Measurements from ENCODE around the gene KBTBD12.

KBTBD12 gene

DNA sequence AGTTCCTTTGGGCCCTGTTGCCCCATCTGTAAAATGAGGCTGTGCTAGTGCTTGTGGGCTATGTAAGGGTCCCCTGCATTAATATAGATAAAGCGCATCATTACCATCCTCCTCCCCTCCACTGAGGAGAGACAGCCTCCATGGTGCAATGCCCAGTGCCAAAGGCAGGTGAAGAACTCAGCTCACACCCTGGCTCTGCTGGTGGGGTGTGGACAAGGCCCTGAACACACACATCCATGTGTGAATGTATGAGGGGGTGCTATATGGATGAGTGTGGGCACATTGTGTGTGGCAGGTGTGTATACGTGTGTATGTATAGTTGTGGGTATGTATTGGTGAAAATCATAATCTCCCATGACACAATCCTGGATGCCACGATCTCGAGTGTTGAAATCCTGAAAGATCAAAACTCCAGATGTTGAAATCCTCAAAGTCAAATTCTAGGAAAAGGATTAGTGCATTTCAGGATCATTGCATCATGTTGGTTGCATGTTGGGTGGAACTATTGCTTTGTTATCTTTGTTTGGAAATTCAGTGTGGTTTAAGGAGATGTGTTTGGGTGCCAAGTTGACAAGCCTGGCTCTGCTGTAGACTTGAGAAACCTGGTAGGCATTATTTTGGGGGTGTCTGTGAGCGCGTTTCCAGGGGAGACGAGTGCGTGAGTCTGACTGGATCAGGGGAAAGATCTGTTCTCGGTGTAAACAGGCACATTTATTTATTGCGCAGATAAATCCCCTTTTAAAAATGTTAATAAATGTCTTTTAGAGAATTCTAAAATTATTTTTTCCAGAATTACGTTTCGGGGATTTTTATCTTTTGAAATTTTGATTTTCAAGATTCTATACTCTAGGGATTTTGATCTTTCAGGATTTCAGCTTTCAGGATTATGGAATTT, 95.2 kb downstream of the KBTBD12 start:
- H3K27ac ChIP-seq (ENCODE audit: low read length), result no peak overlapping the region
- no peak overlapping the region for H3K9ac ChIP-seq (ENCODE audit: low read depth, low read length)
- H3K9me3 ChIP-seq (ENCODE audit: insufficient read depth, low read depth, low read length), result no peaks in the 10 kb centered on the region
- H3K4me1 ChIP-seq (ENCODE audit: insufficient read depth, low read length), result peaks cover 6% of the 10 kb centered on the region; the same call in 1 of the 2 replicates
- H3K27me3 ChIP-seq (ENCODE audit: insufficient read depth, low read length), result no peaks in the 10 kb centered on the region
- H3K36me3 ChIP-seq (ENCODE audit: insufficient read depth, low read depth, low read length), result no peaks in the 10 kb centered on the region
- no peak overlapping the region for H3K4me3 ChIP-seq (ENCODE audit: low read length)

DNA sequence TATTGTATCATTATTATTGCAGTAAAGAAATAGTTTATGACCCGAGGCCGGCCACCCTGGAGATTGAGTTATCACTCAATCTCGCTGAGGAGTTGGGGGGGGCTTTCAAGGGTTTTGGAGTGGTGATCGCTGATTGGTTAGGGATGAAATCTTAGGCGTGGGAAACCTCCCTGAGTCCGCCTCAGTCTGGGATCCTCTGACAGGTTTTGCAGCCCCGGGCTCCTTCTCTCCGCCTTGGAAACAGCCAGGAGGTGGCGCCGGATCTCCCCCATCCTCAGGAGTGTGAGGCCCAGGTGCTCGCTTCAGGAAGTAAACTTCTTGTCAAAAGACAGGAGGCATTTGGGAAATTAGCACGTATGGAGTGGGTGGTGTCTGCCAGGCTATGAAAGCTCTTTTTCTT, 96.1 kb downstream of the KBTBD12 start:
- Histone ChIP-seq H3K27me3 (ENCODE audit: insufficient read depth, low read length) (no peaks in the 10 kb centered on the region), H3K36me3 (ENCODE audit: insufficient read depth, low read depth, low read length) (no peaks in the 10 kb centered on the region), H3K9ac (ENCODE audit: low read depth, low read length) (no peak overlapping the region), H3K4me1 (ENCODE audit: insufficient read depth, low read length) (no peaks in the 10 kb centered on the region), H3K9me3 (ENCODE audit: insufficient read depth, low read depth, low read length) (peaks cover 4% of the 10 kb centered on the region; the same call in 1 of the 2 replicates), H3K27ac (ENCODE audit: low read length) (no peak overlapping the region), H3K4me3 (ENCODE audit: low read length) (no peak overlapping the region)

DNA sequence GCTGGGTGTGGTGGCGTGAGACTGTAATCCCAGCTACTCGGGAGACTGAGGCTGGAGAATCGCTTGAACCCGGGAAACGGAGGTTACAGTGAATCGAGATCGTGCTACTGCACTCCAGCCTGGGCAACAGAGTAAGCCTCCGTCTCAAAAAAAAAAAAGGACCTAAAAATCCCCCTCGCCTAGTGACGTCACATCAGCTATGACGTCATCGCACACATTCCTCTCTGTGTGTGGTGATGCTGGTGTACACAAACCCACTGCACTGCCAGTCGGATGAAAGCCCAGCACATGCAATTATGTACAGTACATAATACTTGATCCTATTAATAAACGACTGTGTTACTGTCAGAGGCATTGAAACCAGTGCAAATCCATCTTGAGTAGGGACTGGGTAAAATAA, 97.0 kb downstream of the KBTBD12 start:
- H3K36me3 ChIP-seq (ENCODE audit: insufficient read depth, low read depth, low read length), result no peaks in the 10 kb centered on the region
- peaks cover 12% of the 10 kb centered on the region for H3K9me3 ChIP-seq (ENCODE audit: insufficient read depth, low read depth, low read length)
- no peak overlapping the region for H3K9ac ChIP-seq (ENCODE audit: low read depth, low read length)
- H3K4me3 ChIP-seq (ENCODE audit: low read length), result no peak overlapping the region
- no peak overlapping the region for H3K27ac ChIP-seq (ENCODE audit: low read length)
- no peaks in the 10 kb centered on the region for H3K4me1 ChIP-seq (ENCODE audit: insufficient read depth, low read length)
- H3K27me3 ChIP-seq (ENCODE audit: insufficient read depth, low read length), result no peaks in the 10 kb centered on the region

DNA sequence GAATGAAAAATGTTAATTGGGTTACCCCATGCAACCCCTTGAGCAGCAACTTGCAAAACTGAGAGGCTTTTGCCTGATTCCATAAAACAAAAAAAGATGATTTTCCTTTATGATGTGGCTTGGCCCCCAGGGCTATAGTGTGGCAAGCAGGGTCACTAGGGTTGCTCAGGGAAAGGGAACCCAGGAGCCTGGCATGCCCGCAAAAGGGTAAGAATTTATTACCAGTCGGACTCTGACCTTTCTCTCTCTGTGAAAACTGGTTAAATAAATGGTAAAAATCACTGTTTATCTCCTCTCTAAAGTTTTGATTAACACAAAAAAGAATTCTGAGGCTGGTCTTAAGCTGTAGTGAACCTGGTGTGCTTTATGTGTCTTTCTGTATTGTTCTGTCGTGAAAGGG, 99.5 kb downstream of the KBTBD12 start:
- no peak overlapping the region for H3K4me3 ChIP-seq (ENCODE audit: low read length)
- H3K4me1 ChIP-seq (ENCODE audit: insufficient read depth, low read length), result no peaks in the 10 kb centered on the region
- no peaks in the 10 kb centered on the region for H3K36me3 ChIP-seq (ENCODE audit: insufficient read depth, low read depth, low read length)
- no peak overlapping the region for H3K9ac ChIP-seq (ENCODE audit: low read depth, low read length)
- peaks cover 17% of the 10 kb centered on the region for H3K9me3 ChIP-seq (ENCODE audit: insufficient read depth, low read depth, low read length)
- H3K27ac ChIP-seq (ENCODE audit: low read length), result no peak overlapping the region
- no peaks in the 10 kb centered on the region for H3K27me3 ChIP-seq (ENCODE audit: insufficient read depth, low read length)

DNA sequence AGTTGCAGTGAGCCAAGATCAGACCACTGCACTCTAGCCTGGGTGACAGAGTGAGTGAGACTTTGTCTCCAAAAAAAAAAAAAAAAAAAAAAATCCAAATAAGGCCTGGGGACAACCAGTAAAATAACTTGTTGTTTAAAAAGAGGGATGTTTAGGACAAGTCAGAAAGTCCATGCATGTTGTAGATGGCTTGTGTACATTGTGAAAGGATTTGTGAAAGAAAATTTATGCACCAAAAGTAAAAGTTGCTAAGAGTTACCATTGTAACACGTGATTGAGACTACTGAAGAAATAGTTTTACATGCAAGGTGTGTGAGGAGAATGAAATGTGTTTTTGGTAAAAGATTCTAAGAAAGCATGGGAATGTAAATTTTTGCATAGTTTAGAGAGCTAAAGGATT, 101.5 kb downstream of the KBTBD12 start:
- H3K4me3 ChIP-seq (ENCODE audit: low read length), result no peak overlapping the region
- H3K36me3 ChIP-seq (ENCODE audit: insufficient read depth, low read depth, low read length), result no peaks in the 10 kb centered on the region
- H3K27me3 ChIP-seq (ENCODE audit: insufficient read depth, low read length), result no peaks in the 10 kb centered on the region
- peaks cover 17% of the 10 kb centered on the region for H3K9me3 ChIP-seq (ENCODE audit: insufficient read depth, low read depth, low read length)
- H3K4me1 ChIP-seq (ENCODE audit: insufficient read depth, low read length), result no peaks in the 10 kb centered on the region
- H3K27ac ChIP-seq (ENCODE audit: low read length), result no peak overlapping the region
- no peak overlapping the region for H3K9ac ChIP-seq (ENCODE audit: low read depth, low read length)

DNA sequence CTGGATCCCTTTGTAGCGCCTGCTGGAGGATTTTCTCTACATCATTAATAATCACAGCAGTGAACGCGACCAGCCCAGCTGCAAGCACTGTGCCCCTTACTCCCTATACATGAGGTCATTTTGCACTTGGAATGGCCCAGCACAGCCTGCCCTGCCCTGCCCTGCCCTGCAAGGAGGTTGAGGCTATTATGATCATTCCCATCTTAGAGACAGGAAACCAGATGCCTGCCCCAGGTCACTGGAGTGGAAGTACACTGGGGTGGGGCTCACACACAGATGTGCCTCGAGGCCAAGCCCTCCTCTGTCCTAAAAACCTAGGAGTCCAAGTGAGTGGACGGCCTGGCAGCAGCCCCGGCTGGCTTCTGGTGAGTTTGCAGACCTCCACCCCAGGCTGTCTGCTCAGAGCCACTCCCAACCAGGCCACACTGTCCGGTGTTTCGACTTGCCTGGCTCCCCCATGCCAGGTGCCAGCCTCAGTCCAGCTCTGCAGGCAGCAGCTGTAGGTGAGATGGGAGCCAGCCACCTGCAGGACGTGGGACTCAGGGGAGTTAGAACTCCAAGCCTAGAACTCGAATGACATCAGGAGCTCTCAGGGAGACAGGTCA, 106.8 kb downstream of the KBTBD12 start:
- no peaks in the 10 kb centered on the region for H3K4me1 ChIP-seq (ENCODE audit: insufficient read depth, low read length)
- H3K9ac ChIP-seq (ENCODE audit: low read depth, low read length), result no peak overlapping the region
- H3K9me3 ChIP-seq (ENCODE audit: insufficient read depth, low read depth, low read length), result peaks cover 6% of the 10 kb centered on the region
- H3K27ac ChIP-seq (ENCODE audit: low read length), result no peak overlapping the region
- no peak overlapping the region for H3K4me3 ChIP-seq (ENCODE audit: low read length)
- H3K27me3 ChIP-seq (ENCODE audit: insufficient read depth, low read length), result no peaks in the 10 kb centered on the region
- no peaks in the 10 kb centered on the region for H3K36me3 ChIP-seq (ENCODE audit: insufficient read depth, low read depth, low read length)

DNA sequence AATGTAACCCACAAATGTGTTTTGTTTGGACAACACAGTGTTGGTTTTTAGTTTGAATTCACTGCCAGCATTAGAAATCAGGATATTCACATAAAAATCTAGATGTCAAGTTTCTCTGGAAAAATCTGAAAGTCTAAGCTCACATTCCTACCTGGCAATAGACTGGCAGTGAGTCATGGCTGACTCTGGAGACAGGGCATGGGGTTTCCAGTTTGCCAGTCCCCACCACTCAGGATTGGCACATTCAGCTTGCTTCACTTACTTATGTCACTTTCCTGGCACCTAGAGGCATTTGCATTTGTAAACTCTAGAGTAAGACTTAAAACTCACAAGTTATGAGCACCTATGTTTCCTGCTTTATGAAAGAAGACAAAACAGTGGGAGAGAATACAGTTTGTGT, 118.1 kb downstream of the KBTBD12 start:
- H3K27ac ChIP-seq (ENCODE audit: low read length), result no peak overlapping the region
- H3K4me1 ChIP-seq (ENCODE audit: insufficient read depth, low read length), result no peaks in the 10 kb centered on the region
- H3K4me3 ChIP-seq (ENCODE audit: low read length), result no peak overlapping the region
- no peaks in the 10 kb centered on the region for H3K9me3 ChIP-seq (ENCODE audit: insufficient read depth, low read depth, low read length)
- no peaks in the 10 kb centered on the region for H3K36me3 ChIP-seq (ENCODE audit: insufficient read depth, low read depth, low read length)
- H3K9ac ChIP-seq (ENCODE audit: low read depth, low read length), result no peak overlapping the region
- no peaks in the 10 kb centered on the region for H3K27me3 ChIP-seq (ENCODE audit: insufficient read depth, low read length)

DNA sequence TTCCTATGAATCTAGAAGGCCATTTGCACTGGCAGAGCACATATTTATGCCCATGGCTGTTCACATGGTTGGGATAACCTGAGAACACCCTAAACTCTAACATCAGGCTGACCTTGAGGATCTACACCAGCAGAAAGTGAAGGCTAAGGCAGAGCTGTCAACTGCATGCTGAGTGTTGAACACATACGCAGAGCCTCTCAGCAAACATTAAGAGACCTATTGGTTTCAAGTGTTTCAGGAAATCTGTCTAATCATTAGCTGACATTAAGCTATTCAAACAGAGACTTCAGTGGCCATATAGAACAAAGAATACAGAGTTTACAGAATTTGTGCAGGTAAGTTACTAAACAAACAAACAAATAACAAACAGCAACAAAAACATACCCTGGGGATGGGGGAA, 121.1 kb downstream of the KBTBD12 start:
- H3K27me3 ChIP-seq (ENCODE audit: insufficient read depth, low read length), result peaks cover 9% of the 10 kb centered on the region

More for the DNA sequence above, 121.1 kb downstream of the KBTBD12 start:
- no peak overlapping the region for H3K4me3 ChIP-seq (ENCODE audit: low read length)
- no peak overlapping the region for H3K9ac ChIP-seq (ENCODE audit: low read depth, low read length)
- no peak overlapping the region for H3K27ac ChIP-seq (ENCODE audit: low read length)
- no peaks in the 10 kb centered on the region for H3K9me3 ChIP-seq (ENCODE audit: insufficient read depth, low read depth, low read length)
- H3K4me1 ChIP-seq (ENCODE audit: insufficient read depth, low read length), result no peaks in the 10 kb centered on the region
- no peaks in the 10 kb centered on the region for H3K36me3 ChIP-seq (ENCODE audit: insufficient read depth, low read depth, low read length)
